K562 (cell line): ENCODE results near the gene MLLT3. TPM values are rescaled to one million over a fixed set of nuclear protein-coding genes. Genes with fewer than 3 reads are reported as not detected.

Source experiments
- ATAC-seq: fragments of 200-7000 bp; cut with Tn5 transposase; 3 replicates; pipeline ENCODE4 v1.9.1; 2020; ENCODE audit warnings: moderate library complexity
- BruUV-seq: library from RNA; stranded (reverse); fragments of 400-500 nt; replicated peaks from 2 replicates; lab custom pipeline; 2021; lab: Mats Ljungman, UMichigan
- CTCF ChIA-PET: fragments of 300-600 bp; formaldehyde crosslinking; extraction: SDS; loops from one replicate; lab custom pipeline; 2021; ENCODE audit warnings: low intra/inter-chr PET ratio; lab: Yijun Ruan, JAX
- POLR2A ChIA-PET: fragments of 300-600, 350-650 bp; sonication (Branson Sonifier 250); formaldehyde crosslinking; extraction: SDS; loops from one replicate; lab custom pipeline; 2021; ENCODE audit warnings: antibody characterized with exemption, inconsistent platforms; lab: Yijun Ruan, JAX
- DNase-seq, 4 experiments: peaks; one replicate each; pipeline versions ENCODE4 v3.0.0 to v3.0.0-alpha.2; 2011 to 2018; ENCODE audit warnings: low spot score in 3 of 4, mixed read lengths in 3 of 4; ENCODE audit errors: extremely low read depth in 1 of 4
- FAIRE-seq: peaks from 2 replicates; lab custom pipeline; 2011; peaks lifted over from hg19 to GRCh38; lab: Jason Lieb, UNC
- H2AFZ ChIP-seq: 2 replicates; pipeline ENCODE4 v1.6.0; 2011; ENCODE audit warnings: low read depth, low read length, control low read depth, inconsistent platforms
- H3K27ac ChIP-seq: fragments of 200-600 bp; 3 replicates; pipeline ENCODE4 v1.8.0; 2011; ENCODE audit warnings: low read depth, mild to moderate bottlenecking, control low read depth, inconsistent platforms, low read length, moderate library complexity, mixed read lengths; ENCODE audit errors: extremely low read depth
- H3K27me3 ChIP-seq, 2 experiments: fragments of 300-600 bp in 1 of 2; 2 replicates in 1 of 2; 3 replicates in 1 of 2; pipeline versions ENCODE4 v1.6.0 to v1.8.0; 2011; ENCODE audit warnings: inconsistent platforms in 2 of 2, low read length in 2 of 2, mild to moderate bottlenecking in 1 of 2, mixed read lengths in 1 of 2, moderate library complexity in 1 of 2; ENCODE audit not compliant: control insufficient read depth in 2 of 2, insufficient read depth in 2 of 2
- H3K36me3 ChIP-seq: fragments of 300-600 bp; 3 replicates; pipeline ENCODE4 v1.8.0; 2011; ENCODE audit warnings: mild to moderate bottlenecking, low read length, inconsistent platforms; ENCODE audit not compliant: control insufficient read depth, insufficient read depth
- H3K4me1 ChIP-seq, 2 experiments: fragments of 200-600 bp in 1 of 2; replicated peaks in 1 of 2; 2 replicates in 1 of 2; 3 replicates in 1 of 2; pipeline versions ENCODE4 v1.5.1 to v1.8.0; 2011; ENCODE audit warnings: inconsistent platforms in 2 of 2, low read length in 2 of 2, mild to moderate bottlenecking in 1 of 2, mixed read lengths in 1 of 2, moderate library complexity in 1 of 2; ENCODE audit not compliant: control insufficient read depth in 2 of 2, insufficient read depth in 2 of 2
- H3K4me2 ChIP-seq: 2 replicates; pipeline ENCODE4 v1.6.1; 2011; ENCODE audit warnings: low read length, control low read depth, inconsistent platforms, mixed read lengths; ENCODE audit not compliant: insufficient read depth
- H3K4me3 ChIP-seq: fragments of 200-600 bp; sonication (generic), shearing (Covaris generic); 2 replicates; pipeline ENCODE4 v1.5.1; 2016; ENCODE audit warnings: control low read depth, inconsistent platforms
- H3K79me2 ChIP-seq: fragments of 200-600 bp; 3 replicates; pipeline ENCODE4 v1.8.0; 2011; ENCODE audit warnings: low read length, inconsistent platforms; ENCODE audit not compliant: control insufficient read depth, insufficient read depth
- H3K9ac ChIP-seq, 2 experiments: 2 replicates each; pipeline versions ENCODE4 v1.6.0 to v1.6.1; 2011; ENCODE audit warnings: low read depth in 2 of 2, low read length in 2 of 2, control low read depth in 1 of 2, inconsistent platforms in 1 of 2, mild to moderate bottlenecking in 1 of 2, mixed read lengths in 1 of 2; ENCODE audit not compliant: insufficient read depth in 1 of 2
- H3K9me1 ChIP-seq: one replicate; pipeline ENCODE4 v1.6.0; 2011; ENCODE audit warnings: inconsistent platforms, mild to moderate bottlenecking, low read length, moderate library complexity; ENCODE audit not compliant: control insufficient read depth, insufficient read depth
- H3K9me3 ChIP-seq: replicated peaks from 2 replicates; pipeline ENCODE4 v1.5.1; 2011; ENCODE audit warnings: low read depth, low read length, inconsistent platforms; ENCODE audit not compliant: control insufficient read depth, insufficient read depth
- H4K20me1 ChIP-seq: replicated peaks from 2 replicates; pipeline ENCODE4 v1.6.1; 2011; ENCODE audit warnings: low read length, inconsistent platforms, mixed read lengths; ENCODE audit not compliant: control insufficient read depth, insufficient read depth
- ARID4B ChIP-seq: sonication (generic); formaldehyde crosslinking; IDR thresholded peaks from 2 replicates; pipeline ENCODE4 v1.8.0; 2022; ENCODE audit warnings: mild to moderate bottlenecking, missing genetic modification reagents
- CLOCK ChIP-seq: fragments of 250-450 bp; sonication (Bioruptor Pico); IDR thresholded peaks from 2 replicates; pipeline ENCODE4 v1.4.0; 2020; ENCODE audit warnings: mild to moderate bottlenecking, moderate library complexity, borderline replicate concordance
- FOXK1 ChIP-seq: sonication (generic); formaldehyde crosslinking; IDR thresholded peaks from 2 replicates; pipeline ENCODE4 v1.8.0; 2022; ENCODE audit warnings: missing genetic modification reagents, mild to moderate bottlenecking, borderline replicate concordance
- PHTF2 ChIP-seq: fragments of 250-450 bp; sonication (Bioruptor Pico); IDR thresholded peaks from 2 replicates; pipeline ENCODE4 v1.5.0; 2021; ENCODE audit warnings: mild to moderate bottlenecking
- POLR2H ChIP-seq: IDR thresholded peaks from 2 replicates; pipeline ENCODE4 v1.6.1; 2016; ENCODE audit warnings: missing genetic modification characterization, low read depth, mild to moderate bottlenecking, control low read depth, missing compliant biosample characterization, moderate library complexity
- POLR3G ChIP-seq: IDR thresholded peaks from 2 replicates; pipeline ENCODE4 v1.6.1; 2011; ENCODE audit not compliant: insufficient read length, insufficient replicate concordance; ENCODE audit errors: extremely low read depth
- SMARCA4 ChIP-seq: fragments of 450-650 bp; IDR thresholded peaks from 2 replicates; pipeline ENCODE4 v1.6.1; 2016
- ZBTB1 ChIP-seq: sonication (generic); formaldehyde crosslinking; IDR thresholded peaks from 2 replicates; pipeline ENCODE4 v1.8.1; 2023; ENCODE audit warnings: missing genetic modification reagents, low read depth, mild to moderate bottlenecking, borderline replicate concordance
- ZBTB7A ChIP-seq: IDR thresholded peaks from 2 replicates; pipeline ENCODE4 v1.6.1; 2011; ENCODE audit warnings: low read depth, mild to moderate bottlenecking, low read length, moderate library complexity, borderline replicate concordance; ENCODE audit not compliant: control insufficient read depth
- ZKSCAN8 ChIP-seq: fragments of 200-800 bp; sonication (Bioruptor generic); IDR thresholded peaks from 2 replicates; pipeline ENCODE4 v1.6.1; 2016; ENCODE audit warnings: missing genetic modification characterization, missing compliant biosample characterization
- ZNF140 ChIP-seq: fragments of 250-450 bp; sonication (Bioruptor Pico); IDR thresholded peaks from 2 replicates; pipeline ENCODE4 v1.8.0; 2021; ENCODE audit warnings: moderate library complexity, mild to moderate bottlenecking, inconsistent platforms
- ZNF239 ChIP-seq: fragments of 250-450 bp; sonication (Bioruptor Pico); IDR thresholded peaks from 2 replicates; pipeline ENCODE4 v1.4.0; 2020; ENCODE audit warnings: mild to moderate bottlenecking
- ZNF384 ChIP-seq: IDR thresholded peaks from 2 replicates; pipeline ENCODE4 v1.6.1; 2012; ENCODE audit warnings: low read depth, low read length, improper control_type of control experiment
- ZNF551 ChIP-seq: fragments of 250-450 bp; sonication (Bioruptor Pico); IDR thresholded peaks from 2 replicates; pipeline ENCODE4 v1.5.0; 2021; ENCODE audit warnings: mild to moderate bottlenecking, moderate library complexity
- ZNF655 ChIP-seq: fragments of 250-450 bp; sonication (Bioruptor Pico); IDR thresholded peaks from 2 replicates; pipeline ENCODE4 v1.5.0; 2021
- ZNF668 ChIP-seq: fragments of 250-450 bp; sonication (Bioruptor Pico); IDR thresholded peaks from 2 replicates; pipeline ENCODE4 v1.8.0; 2022; ENCODE audit warnings: mild to moderate bottlenecking, inconsistent platforms
- WGBS: fragments of 100-300 bp; shearing (Covaris generic); methylation state at CpG from one replicate; pipeline ENCODE4 v1.1.6; 2016; ENCODE audit warnings: low coverage, mixed read lengths; ENCODE audit not compliant: insufficient coverage; ENCODE audit errors: missing lambda C conversion rate; 5-methylcytosine and 5-hydroxymethylcytosine counted together
- in situ Hi-C: fragments of 300-500 bp; cut with MboI; formaldehyde crosslinking; loops from 4 replicates; pipeline ENCODE4 v1.15.0; 2018; ENCODE audit warnings: inconsistent platforms, mixed read lengths
- intact Hi-C: fragments of 100-400 bp; cut with micrococcal nuclease; formaldehyde crosslinking; loops from 2 replicates; pipeline ENCODE4 v1.14.2; 2022
- polyA plus RNA-seq, 8 experiments: library from polyadenylated mRNA; depleted of rRNA in 4 of 8; stranded (reverse) in 5 of 8; unstranded in 3 of 8; fragments of >200 nt; fragmentation: Nextera tagmentation in 2 of 8; fragmentation: Illumina TruSeq in 1 of 8; extraction: Ambion mirVana in 2 of 8; extraction: Trizol in 1 of 8; gene quantifications; 2 replicates each; pipeline versions ENCODE4 v1.2.1 to v1.2.3, GENCODE V29; 2011 to 2014; ENCODE audit warnings: inconsistent platforms in 1 of 8, missing spikeins in 1 of 8
- total RNA-seq, 7 experiments: library from RNA; depleted of rRNA in 6 of 7; stranded (reverse); fragments of >200 nt in 6 of 7; fragmentation: Illumina TruSeq in 2 of 7; extraction: Trizol in 2 of 7; gene quantifications; 2 replicates each; pipeline versions ENCODE4 v1.2.1 to v1.2.3, GENCODE V29; 2011 to 2021; ENCODE audit warnings: low replicate concordance in 1 of 7

Gene MLLT3
- total and polyA plus RNA-seq, 9 of the 15 experiments (the other 6 are each of a cell fraction or from before 2014, with no cell fraction given) = 0.07 to 0.42 (median 0.22) TPM; not detected in 4

- no peak for FAIRE-seq
- no peak overlapping the region for H3K4me3 ChIP-seq
- BruUV-seq = no TSS peak
- H3K9ac ChIP-seq = no peak overlapping the region
- no peaks in the 10 kb centered on the region for H3K36me3 ChIP-seq
- no peak overlapping the region for H2AFZ ChIP-seq
- ATAC-seq = no peak
- H3K9me3 ChIP-seq = no peaks in the 10 kb centered on the region; the same call in 1 of the 2 replicates
- DNase-seq = no peak
- ChIA-PET CTCF (no interaction called here), POLR2A (no interaction called here)
- no peaks in the 10 kb centered on the region for H3K4me1 ChIP-seq
- H3K4me2 ChIP-seq = no peak overlapping the region
- H3K27me3 ChIP-seq = no peaks in the 10 kb centered on the region
- H3K9me1 ChIP-seq = no peaks in the 10 kb centered on the region
- 0% methylated on average over 3 of the region's 4 CpGs for WGBS
- in situ Hi-C loops = no loop called here
- H3K27ac ChIP-seq = no peak overlapping the region
- H3K79me2 ChIP-seq = no peaks in the 10 kb centered on the region
- intact Hi-C loops = no loop called here
- H4K20me1 ChIP-seq = no peaks in the 10 kb centered on the region
- TF ChIP-seq ZNF239 (CRISPR knock-in tag) (no peak), ZNF384 (no peak), ZNF668 (CRISPR knock-in tag) (no peak), PHTF2 (CRISPR knock-in tag) (no peak), ZBTB7A (no peak), POLR3G (no peak), FOXK1 (no peak), ZBTB1 (CRISPR knock-in tag) (no peak), ARID4B (CRISPR knock-in tag) (no peak), ZNF655 (CRISPR knock-in tag) (no peak), CLOCK (no peak), ZKSCAN8 (CRISPR knock-in tag) (no peak), ZNF551 (no peak), POLR2H (tag) (no peak), SMARCA4 (no peak), ZNF140 (CRISPR knock-in tag) (no peak)
Observed at GRCh38 chr9:20464242-20464641, 158.1 kb downstream of the MLLT3 start.
